Fibroblast of upper back skin (primary cell): ENCODE data around the gene ROR1.
A peak's percentile ranks its signal among the peaks of the same experiment; 100 is the strongest.

ENCODE experiments used
- DNase-seq: peaks from one replicate; pipeline ENCODE4 v3.0.0-alpha.2; 2013

Gene ROR1

GRCh38 chr1:63888984-63889383 is 115.2 kb downstream of the ROR1 start:
- peak; percentile 45 for DNase-seq

GRCh38 chr1:63890468-63890867 is 116.7 kb downstream of the ROR1 start:
- DNase-seq: no peak

GRCh38 chr1:63891060-63891690 is 117.4 kb downstream of the ROR1 start:
- no peak for DNase-seq

GRCh38 chr1:63892632-63893395 is 119.0 kb downstream of the ROR1 start:
- peak; percentile 56 for DNase-seq

GRCh38 chr1:63893976-63894375 is 120.2 kb downstream of the ROR1 start:
- no peak for DNase-seq

- DNase-seq: no peak
Measured at GRCh38 chr1:63894627-63895265, 120.9 kb downstream of the ROR1 start.

GRCh38 chr1:63896755-63897154 is 122.9 kb downstream of the ROR1 start:
- no peak for DNase-seq

GRCh38 chr1:63898428-63899196 is 124.8 kb downstream of the ROR1 start:
- DNase-seq: no peak

GRCh38 chr1:63901094-63901493 is 127.3 kb downstream of the ROR1 start:
- DNase-seq: no peak

- no peak for DNase-seq
Measured at GRCh38 chr1:63902844-63903589, 129.2 kb downstream of the ROR1 start.

- no peak for DNase-seq
Measured at GRCh38 chr1:63903947-63904610, 130.3 kb downstream of the ROR1 start.

- no peak for DNase-seq
Measured at GRCh38 chr1:63904826-63905225, 131.0 kb downstream of the ROR1 start.

GRCh38 chr1:63906047-63906704 is 132.4 kb downstream of the ROR1 start:
- no peak for DNase-seq

GRCh38 chr1:63907051-63907450 is 133.2 kb downstream of the ROR1 start:
- no peak for DNase-seq

- DNase-seq: no peak
Measured at GRCh38 chr1:63908016-63908415, 134.2 kb downstream of the ROR1 start.

GRCh38 chr1:63909526-63909925 is 135.7 kb downstream of the ROR1 start:
- DNase-seq: no peak

GRCh38 chr1:63911049-63911448 is 137.2 kb downstream of the ROR1 start:
- no peak for DNase-seq

GRCh38 chr1:63912643-63913042 is 138.8 kb downstream of the ROR1 start:
- DNase-seq: no peak

GRCh38 chr1:63913533-63913932 is 139.7 kb downstream of the ROR1 start:
- no peak for DNase-seq

GRCh38 chr1:63914241-63914640 is 140.4 kb downstream of the ROR1 start:
- DNase-seq: no peak

- no peak for DNase-seq
Measured at GRCh38 chr1:63914706-63915105, 140.9 kb downstream of the ROR1 start.
